SK-N-SH treated with all-trans-retinoic acid at 6 μM for 48 hours (cell line): ENCODE results near the gene SLC22A17.

ENCODE experiments used
- ATAC-seq: fragments of 200-7000 bp; cut with Tn5 transposase; 3 replicates; pipeline ENCODE4 v1.9.1; 2020; ENCODE audit warnings: mild to moderate bottlenecking, moderate library complexity
- ARNTL ChIP-seq: fragments of 450-650 bp; formaldehyde crosslinking; IDR thresholded peaks from 2 replicates; pipeline ENCODE4 v1.5.0; 2020; ENCODE audit warnings: low read depth, mild to moderate bottlenecking, moderate library complexity, borderline replicate concordance
- CSDC2 ChIP-seq: fragments of 250-450 bp; sonication (Bioruptor Pico); IDR thresholded peaks from 2 replicates; pipeline ENCODE4 v1.5.0; 2020; ENCODE audit warnings: mild to moderate bottlenecking, moderate library complexity
- ISL1 ChIP-seq: fragments of 250-450 bp; sonication (Bioruptor Pico); IDR thresholded peaks from 2 replicates; pipeline ENCODE4 v2.1.2; 2022; ENCODE audit warnings: mild to moderate bottlenecking, moderate library complexity
- OSR1 ChIP-seq: fragments of 250-450 bp; sonication (Bioruptor Pico); IDR thresholded peaks from 2 replicates; pipeline ENCODE4 v1.8.0; 2022; ENCODE audit warnings: moderate library complexity, mild to moderate bottlenecking, inconsistent platforms
- PPARA ChIP-seq: fragments of 250-450 bp; sonication (Bioruptor Pico); IDR thresholded peaks from 2 replicates; pipeline ENCODE4 v1.5.0; 2020; ENCODE audit warnings: mild to moderate bottlenecking, borderline replicate concordance
- RARB ChIP-seq: fragments of 250-450 bp; sonication (Bioruptor Pico); IDR thresholded peaks from 2 replicates; pipeline ENCODE4 v1.8.0; 2021; ENCODE audit warnings: mild to moderate bottlenecking, moderate library complexity
- SNAI2 ChIP-seq: fragments of 250-450 bp; sonication (Bioruptor Pico); IDR thresholded peaks from 2 replicates; pipeline ENCODE4 v1.5.0; 2020; ENCODE audit warnings: mild to moderate bottlenecking, moderate library complexity
- TCF4 ChIP-seq: fragments of 250-450 bp; sonication (Bioruptor Pico); IDR thresholded peaks from 2 replicates; pipeline ENCODE4 v1.8.0; 2021; ENCODE audit warnings: mild to moderate bottlenecking, moderate library complexity, borderline replicate concordance
- TOX ChIP-seq: fragments of 250-450 bp; sonication (Bioruptor Pico); IDR thresholded peaks from 2 replicates; pipeline ENCODE4 v1.8.0; 2021; ENCODE audit warnings: mild to moderate bottlenecking, moderate library complexity, borderline replicate concordance
- ZFP3 ChIP-seq: fragments of 250-450 bp; sonication (Bioruptor Pico); IDR thresholded peaks from 2 replicates; pipeline ENCODE4 v1.5.0; 2020; ENCODE audit warnings: mild to moderate bottlenecking, moderate library complexity
- ZFP30 ChIP-seq: fragments of 450-650 bp; formaldehyde crosslinking; IDR thresholded peaks from 2 replicates; pipeline ENCODE4 v1.5.0; 2022; ENCODE audit warnings: mild to moderate bottlenecking, moderate library complexity
- ZNF70 ChIP-seq: fragments of 450-650 bp; formaldehyde crosslinking; IDR thresholded peaks from 2 replicates; pipeline ENCODE4 v1.5.0; 2020; ENCODE audit warnings: mild to moderate bottlenecking, moderate library complexity
- ZNF8 ChIP-seq: fragments of 450-650 bp; formaldehyde crosslinking; IDR thresholded peaks from 2 replicates; pipeline ENCODE4 v1.5.0; 2020; ENCODE audit warnings: mild to moderate bottlenecking, moderate library complexity
- TF ChIP-seq, protein P1 (sequence below): fragments of 250-450 bp; sonication (Bioruptor Pico); IDR thresholded peaks from 2 replicates; pipeline ENCODE4 v1.5.0; 2020; ENCODE audit warnings: mild to moderate bottlenecking, moderate library complexity
- TF ChIP-seq, protein P2 (sequence below): fragments of 250-450 bp; sonication (Bioruptor Pico); IDR thresholded peaks from 2 replicates; pipeline ENCODE4 v1.8.0; 2021; ENCODE audit warnings: low read depth, mild to moderate bottlenecking, moderate library complexity, borderline replicate concordance
- TF ChIP-seq, protein P3 (sequence below): fragments of 250-450 bp; sonication (Bioruptor Pico); IDR thresholded peaks from 2 replicates; pipeline ENCODE4 v1.8.0; 2020; ENCODE audit warnings: mild to moderate bottlenecking, moderate library complexity, borderline replicate concordance
- TF ChIP-seq, protein P4 (sequence below): fragments of 250-450 bp; sonication (Bioruptor Pico); IDR thresholded peaks from 2 replicates; pipeline ENCODE4 v1.5.1; 2021; ENCODE audit warnings: mild to moderate bottlenecking, moderate library complexity
- TF ChIP-seq, protein P5 (sequence below): fragments of 250-450 bp; sonication (Bioruptor Pico); IDR thresholded peaks from 2 replicates; pipeline ENCODE4 v1.5.1; 2020; ENCODE audit warnings: low read depth, mild to moderate bottlenecking, moderate library complexity

SLC22A17 gene

DNA sequence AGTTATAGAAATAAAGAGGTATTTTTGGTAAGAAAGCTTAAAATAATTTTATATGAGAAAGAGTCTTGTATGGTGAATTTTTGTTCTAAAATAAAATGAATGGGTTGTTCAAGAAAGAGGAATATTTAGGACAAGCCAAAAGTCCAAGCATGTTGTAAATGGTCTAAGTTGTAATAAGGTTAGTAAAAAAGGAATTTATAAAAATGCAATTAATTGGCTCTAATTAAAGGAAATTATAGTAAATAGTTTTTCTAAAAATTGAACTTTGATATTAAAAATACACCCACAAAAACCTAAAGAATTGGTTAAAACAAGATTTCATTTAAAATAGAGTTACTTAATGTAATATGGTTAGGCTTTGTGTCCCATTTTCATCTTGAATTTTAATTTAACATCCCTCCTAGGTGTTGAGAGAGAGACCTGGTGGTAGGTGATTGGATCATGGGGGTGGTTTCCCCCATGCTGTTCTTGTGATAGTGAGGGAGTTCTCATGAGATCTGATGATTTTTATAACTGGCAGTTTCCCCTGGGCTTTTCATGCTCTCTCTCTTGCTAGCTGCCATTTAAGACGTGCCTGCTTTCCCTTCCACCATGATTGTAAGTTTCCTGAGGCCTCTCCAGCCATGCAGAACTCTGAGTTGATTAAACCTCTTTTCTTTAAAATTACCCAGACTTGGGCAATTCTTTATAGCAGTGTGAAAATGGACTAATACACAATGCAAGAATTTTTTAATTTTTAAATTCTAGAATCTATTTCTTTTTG lies 13.0 kb downstream of the SLC22A17 start (continued):
- TF ChIP-seq, protein P1, sequence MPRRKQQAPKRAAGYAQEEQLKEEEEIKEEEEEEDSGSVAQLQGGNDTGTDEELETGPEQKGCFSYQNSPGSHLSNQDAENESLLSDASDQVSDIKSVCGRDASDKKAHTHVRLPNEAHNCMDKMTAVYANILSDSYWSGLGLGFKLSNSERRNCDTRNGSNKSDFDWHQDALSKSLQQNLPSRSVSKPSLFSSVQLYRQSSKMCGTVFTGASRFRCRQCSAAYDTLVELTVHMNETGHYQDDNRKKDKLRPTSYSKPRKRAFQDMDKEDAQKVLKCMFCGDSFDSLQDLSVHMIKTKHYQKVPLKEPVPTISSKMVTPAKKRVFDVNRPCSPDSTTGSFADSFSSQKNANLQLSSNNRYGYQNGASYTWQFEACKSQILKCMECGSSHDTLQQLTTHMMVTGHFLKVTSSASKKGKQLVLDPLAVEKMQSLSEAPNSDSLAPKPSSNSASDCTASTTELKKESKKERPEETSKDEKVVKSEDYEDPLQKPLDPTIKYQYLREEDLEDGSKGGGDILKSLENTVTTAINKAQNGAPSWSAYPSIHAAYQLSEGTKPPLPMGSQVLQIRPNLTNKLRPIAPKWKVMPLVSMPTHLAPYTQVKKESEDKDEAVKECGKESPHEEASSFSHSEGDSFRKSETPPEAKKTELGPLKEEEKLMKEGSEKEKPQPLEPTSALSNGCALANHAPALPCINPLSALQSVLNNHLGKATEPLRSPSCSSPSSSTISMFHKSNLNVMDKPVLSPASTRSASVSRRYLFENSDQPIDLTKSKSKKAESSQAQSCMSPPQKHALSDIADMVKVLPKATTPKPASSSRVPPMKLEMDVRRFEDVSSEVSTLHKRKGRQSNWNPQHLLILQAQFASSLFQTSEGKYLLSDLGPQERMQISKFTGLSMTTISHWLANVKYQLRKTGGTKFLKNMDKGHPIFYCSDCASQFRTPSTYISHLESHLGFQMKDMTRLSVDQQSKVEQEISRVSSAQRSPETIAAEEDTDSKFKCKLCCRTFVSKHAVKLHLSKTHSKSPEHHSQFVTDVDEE (CRISPR knock-in tag) = no peak

DNA sequence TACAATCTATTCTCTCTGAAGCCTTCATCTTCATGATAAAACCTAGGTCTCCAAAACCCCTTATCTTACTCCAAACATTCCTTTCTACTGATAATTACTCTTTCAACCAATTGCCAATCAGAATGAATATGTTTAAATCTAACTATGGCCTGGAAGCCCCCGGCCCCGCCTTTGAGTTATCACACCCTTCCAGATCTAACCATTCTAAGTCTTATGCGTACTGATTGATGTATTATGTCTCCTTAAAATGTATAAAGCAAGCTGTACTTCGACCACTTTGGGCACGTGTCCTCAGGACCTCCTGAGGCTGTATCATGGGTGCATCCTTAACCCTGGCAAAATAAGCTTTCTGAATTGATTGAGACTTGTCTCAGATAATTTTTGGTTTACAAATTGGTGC lies 17.1 kb downstream of the SLC22A17 start:
- ATAC-seq = no peak
- no peak for TF ChIP-seq SNAI2 (CRISPR knock-in tag)
- no peak for TF ChIP-seq PPARA (CRISPR knock-in tag)
- TF ChIP-seq ZFP30 (CRISPR knock-in tag) = no peak
- no peak for TF ChIP-seq ZFP3 (CRISPR knock-in tag)
- TF ChIP-seq OSR1 (CRISPR knock-in tag) = no peak
- TF ChIP-seq CSDC2 (CRISPR knock-in tag) = no peak
- TF ChIP-seq, protein P2, sequence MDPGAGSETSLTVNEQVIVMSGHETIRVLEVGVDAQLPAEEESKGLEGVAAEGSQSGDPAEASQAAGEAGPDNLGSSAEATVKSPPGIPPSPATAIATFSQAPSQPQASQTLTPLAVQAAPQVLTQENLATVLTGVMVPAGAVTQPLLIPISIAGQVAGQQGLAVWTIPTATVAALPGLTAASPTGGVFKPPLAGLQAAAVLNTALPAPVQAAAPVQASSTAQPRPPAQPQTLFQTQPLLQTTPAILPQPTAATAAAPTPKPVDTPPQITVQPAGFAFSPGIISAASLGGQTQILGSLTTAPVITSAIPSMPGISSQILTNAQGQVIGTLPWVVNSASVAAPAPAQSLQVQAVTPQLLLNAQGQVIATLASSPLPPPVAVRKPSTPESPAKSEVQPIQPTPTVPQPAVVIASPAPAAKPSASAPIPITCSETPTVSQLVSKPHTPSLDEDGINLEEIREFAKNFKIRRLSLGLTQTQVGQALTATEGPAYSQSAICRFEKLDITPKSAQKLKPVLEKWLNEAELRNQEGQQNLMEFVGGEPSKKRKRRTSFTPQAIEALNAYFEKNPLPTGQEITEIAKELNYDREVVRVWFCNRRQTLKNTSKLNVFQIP (CRISPR knock-in tag) = no peak
- no peak for TF ChIP-seq ZNF70 (CRISPR knock-in tag)
- TF ChIP-seq, protein P3, sequence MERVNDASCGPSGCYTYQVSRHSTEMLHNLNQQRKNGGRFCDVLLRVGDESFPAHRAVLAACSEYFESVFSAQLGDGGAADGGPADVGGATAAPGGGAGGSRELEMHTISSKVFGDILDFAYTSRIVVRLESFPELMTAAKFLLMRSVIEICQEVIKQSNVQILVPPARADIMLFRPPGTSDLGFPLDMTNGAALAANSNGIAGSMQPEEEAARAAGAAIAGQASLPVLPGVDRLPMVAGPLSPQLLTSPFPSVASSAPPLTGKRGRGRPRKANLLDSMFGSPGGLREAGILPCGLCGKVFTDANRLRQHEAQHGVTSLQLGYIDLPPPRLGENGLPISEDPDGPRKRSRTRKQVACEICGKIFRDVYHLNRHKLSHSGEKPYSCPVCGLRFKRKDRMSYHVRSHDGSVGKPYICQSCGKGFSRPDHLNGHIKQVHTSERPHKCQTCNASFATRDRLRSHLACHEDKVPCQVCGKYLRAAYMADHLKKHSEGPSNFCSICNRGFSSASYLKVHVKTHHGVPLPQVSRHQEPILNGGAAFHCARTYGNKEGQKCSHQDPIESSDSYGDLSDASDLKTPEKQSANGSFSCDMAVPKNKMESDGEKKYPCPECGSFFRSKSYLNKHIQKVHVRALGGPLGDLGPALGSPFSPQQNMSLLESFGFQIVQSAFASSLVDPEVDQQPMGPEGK (CRISPR knock-in tag) = no peak
- TF ChIP-seq, protein P4, sequence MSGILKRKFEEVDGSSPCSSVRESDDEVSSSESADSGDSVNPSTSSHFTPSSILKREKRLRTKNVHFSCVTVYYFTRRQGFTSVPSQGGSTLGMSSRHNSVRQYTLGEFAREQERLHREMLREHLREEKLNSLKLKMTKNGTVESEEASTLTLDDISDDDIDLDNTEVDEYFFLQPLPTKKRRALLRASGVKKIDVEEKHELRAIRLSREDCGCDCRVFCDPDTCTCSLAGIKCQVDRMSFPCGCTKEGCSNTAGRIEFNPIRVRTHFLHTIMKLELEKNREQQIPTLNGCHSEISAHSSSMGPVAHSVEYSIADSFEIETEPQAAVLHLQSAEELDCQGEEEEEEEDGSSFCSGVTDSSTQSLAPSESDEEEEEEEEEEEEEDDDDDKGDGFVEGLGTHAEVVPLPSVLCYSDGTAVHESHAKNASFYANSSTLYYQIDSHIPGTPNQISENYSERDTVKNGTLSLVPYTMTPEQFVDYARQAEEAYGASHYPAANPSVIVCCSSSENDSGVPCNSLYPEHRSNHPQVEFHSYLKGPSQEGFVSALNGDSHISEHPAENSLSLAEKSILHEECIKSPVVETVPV (CRISPR knock-in tag) = no peak
- no peak for TF ChIP-seq ARNTL
- TF ChIP-seq, protein P1 (CRISPR knock-in tag) = no peak
- TF ChIP-seq ZNF8 = no peak
- TF ChIP-seq, protein P5, sequence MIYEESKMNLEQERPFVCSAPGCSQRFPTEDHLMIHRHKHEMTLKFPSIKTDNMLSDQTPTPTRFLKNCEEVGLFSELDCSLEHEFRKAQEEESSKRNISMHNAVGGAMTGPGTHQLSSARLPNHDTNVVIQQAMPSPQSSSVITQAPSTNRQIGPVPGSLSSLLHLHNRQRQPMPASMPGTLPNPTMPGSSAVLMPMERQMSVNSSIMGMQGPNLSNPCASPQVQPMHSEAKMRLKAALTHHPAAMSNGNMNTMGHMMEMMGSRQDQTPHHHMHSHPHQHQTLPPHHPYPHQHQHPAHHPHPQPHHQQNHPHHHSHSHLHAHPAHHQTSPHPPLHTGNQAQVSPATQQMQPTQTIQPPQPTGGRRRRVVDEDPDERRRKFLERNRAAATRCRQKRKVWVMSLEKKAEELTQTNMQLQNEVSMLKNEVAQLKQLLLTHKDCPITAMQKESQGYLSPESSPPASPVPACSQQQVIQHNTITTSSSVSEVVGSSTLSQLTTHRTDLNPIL = no peak
- TF ChIP-seq TOX = no peak
- TF ChIP-seq RARB (CRISPR knock-in tag) = no peak
- TF ChIP-seq ISL1 (CRISPR knock-in tag) = no peak
- TF ChIP-seq TCF4 (CRISPR knock-in tag) = no peak
